GM21723 (cell line): Measurements from ENCODE around the gene LMTK3.

Source experiments
- ATAC-seq: cut with Tn5 transposase; IDR thresholded peaks from one replicate; pipeline ENCODE4 v1.9.1; 2021; ENCODE audit warnings: mild to moderate bottlenecking, moderate library complexity; ENCODE audit not compliant: unreplicated experiment

LMTK3 gene

GRCh38 chr19:48452289-48453190, 59.1 kb downstream of the LMTK3 start:
- no peak for ATAC-seq

- ATAC-seq = no peak
Observed at GRCh38 chr19:48451624-48452023, 60.0 kb downstream of the LMTK3 start.

GRCh38 chr19:48450863-48451262, 60.8 kb downstream of the LMTK3 start:
- no peak for ATAC-seq

- no peak for ATAC-seq
Observed at GRCh38 chr19:48450441-48450840, 61.2 kb downstream of the LMTK3 start.

GRCh38 chr19:48448563-48448962, 63.1 kb downstream of the LMTK3 start:
- no peak for ATAC-seq

GRCh38 chr19:48446579-48446978, 65.1 kb downstream of the LMTK3 start:
- ATAC-seq = no peak

- peak; percentile 81 for ATAC-seq
Observed at GRCh38 chr19:48445606-48446481, 65.8 kb downstream of the LMTK3 start, which contains the start of gene GRWD1. Gene GRWD1 (plus strand): TSS chr19:48445983. CDS start chr19:48446006, 23 bp downstream.

- ATAC-seq = peak; percentile 12
Observed at GRCh38 chr19:48445256-48445605, 66.4 kb downstream of the LMTK3 start.

GRCh38 chr19:48444936-48445200, 66.8 kb downstream of the LMTK3 start:
- no peak for ATAC-seq

GRCh38 chr19:48444129-48444935, 67.3 kb downstream of the LMTK3 start:
- ATAC-seq = no peak

GRCh38 chr19:48443731-48444128, 67.9 kb downstream of the LMTK3 start:
- ATAC-seq = no peak

GRCh38 chr19:48443256-48443655, 68.4 kb downstream of the LMTK3 start:
- no peak for ATAC-seq

- no peak for ATAC-seq
Observed at GRCh38 chr19:48442116-48443035, 69.3 kb downstream of the LMTK3 start.

GRCh38 chr19:48441360-48442050, 70.1 kb downstream of the LMTK3 start:
- ATAC-seq = no peak

- ATAC-seq = no peak
Observed at GRCh38 chr19:48436586-48436985, 75.0 kb downstream of the LMTK3 start.
